Embryonic facial prominence (tissue), 1 donor: ENCODE results near the gene STAG1.
"Not testable (repeated sequence)": the region's sequence is repeated elsewhere in the genome, so short reads cannot be mapped to it uniquely, and the experiment has no call there.

Experiments used
- DNase-seq: peaks from one replicate; pipeline ENCODE4 v3.0.0-alpha.2; 2016; ENCODE audit errors: extremely low spot score

Gene STAG1

DNA sequence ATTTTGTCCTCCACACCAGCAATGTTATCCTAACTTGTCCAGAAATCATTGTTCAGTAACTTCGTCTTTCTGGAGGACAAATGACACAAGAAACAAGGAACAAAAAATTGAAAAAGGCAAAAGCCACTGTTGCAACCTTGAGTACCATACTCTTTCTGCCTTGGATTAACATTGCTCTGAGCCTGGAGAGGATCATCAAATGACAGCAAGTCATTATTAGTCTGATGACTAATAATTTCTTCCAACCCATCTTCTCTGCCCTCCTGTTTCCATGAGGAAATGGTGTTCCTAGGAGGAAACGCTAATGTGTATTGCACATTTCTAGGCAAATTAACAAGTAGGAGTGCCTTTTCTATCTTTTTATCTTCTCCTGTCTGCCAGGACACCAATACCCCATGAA is 348.1 kb downstream of the STAG1 start:
- DNase-seq: no peak

DNA sequence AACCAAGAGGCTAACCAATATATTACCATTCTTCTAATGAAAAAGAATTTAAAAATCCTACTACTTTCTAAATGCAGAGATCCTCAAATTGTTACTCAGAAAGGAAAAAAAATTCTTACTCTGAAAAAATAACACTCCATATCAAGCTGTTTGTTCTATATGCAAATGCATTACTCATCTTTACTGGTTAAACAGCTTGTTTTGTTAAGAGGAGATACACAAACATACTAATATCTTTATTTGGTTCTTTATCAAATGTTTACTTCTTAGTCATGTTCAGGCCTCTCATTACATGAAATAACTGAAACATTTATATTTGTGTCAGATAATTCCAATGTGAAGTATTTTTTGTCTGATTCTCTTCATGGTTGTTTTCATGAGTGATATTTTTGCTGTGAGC is 355.3 kb downstream of the STAG1 start:
- no peak for DNase-seq

DNA sequence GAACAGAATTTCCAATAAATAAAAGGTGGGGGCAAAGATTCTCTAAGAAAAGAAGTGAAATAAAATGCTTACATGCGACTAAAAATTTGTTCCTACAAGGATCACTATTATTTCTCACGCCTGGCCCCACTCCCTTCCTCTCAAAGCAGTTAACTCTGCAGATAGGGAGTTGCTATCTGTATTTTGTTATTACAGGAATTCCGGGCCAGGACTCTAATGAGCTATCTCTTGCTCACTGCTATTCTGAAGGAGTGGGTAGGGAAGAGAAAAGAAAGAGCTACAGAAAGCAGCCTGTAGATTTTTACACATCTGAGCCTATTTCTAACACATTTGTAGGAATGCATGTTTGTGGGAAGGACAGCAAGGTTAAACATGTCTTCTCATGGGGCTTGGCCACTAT is 361.6 kb downstream of the STAG1 start:
- no peak for DNase-seq

DNA sequence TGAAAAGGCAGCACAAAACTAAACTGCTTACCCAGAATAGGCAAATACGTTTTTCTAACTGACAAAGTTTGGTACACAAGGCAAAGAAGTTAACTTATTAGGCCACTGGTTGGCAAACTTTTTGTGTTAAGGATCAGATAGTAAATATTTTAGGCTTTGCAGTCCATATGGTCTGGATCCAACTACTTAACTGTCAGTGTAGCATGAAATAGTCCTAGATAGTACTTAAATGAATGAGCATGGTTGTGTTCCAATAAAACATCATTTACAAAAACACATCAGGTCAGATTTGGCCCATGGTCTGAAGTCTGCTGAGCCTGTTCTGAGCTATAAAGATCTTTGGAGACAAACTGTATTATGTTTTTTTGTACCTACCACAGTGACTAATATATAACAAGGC is 365.1 kb downstream of the STAG1 start:
- no peak for DNase-seq

DNA sequence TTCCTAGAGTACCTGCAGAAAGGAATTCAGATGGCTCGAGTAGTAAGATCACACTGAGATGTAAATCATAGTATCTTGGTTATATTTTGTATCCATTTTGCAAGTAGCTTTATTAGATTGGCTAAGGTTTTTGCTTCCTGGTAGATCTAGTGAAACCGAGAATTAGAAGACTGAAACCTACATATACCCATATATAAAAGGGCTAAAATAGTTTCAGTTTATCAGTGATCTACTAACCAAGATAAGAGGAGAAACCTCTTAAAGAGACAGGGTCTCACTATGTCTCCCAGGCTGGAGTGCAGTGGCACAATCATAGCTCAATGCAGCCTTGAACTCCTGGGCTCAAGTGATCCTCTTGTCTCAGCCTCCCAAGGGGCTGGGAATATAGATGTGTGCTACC is 366.7 kb downstream of the STAG1 start:
- no peak for DNase-seq

DNA sequence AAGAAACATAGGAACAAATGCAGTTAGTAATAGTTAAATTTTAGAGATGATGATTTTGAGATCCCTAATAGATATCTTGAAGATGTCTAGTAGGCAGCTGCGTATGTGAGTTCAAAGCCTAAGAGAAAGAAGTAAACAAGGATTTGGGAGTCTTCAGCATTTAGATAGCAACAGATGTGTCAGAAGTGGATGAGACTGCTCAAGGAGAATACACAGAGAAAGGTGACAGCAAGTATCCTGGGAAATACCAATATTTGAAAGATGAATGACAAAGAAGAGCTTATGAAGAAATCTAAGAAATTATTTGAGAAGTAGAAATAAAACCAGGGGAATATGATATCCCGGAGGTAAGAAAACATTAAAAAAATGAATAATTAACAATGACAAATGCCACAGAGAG is 371.1 kb downstream of the STAG1 start:
- DNase-seq: no peak

DNA sequence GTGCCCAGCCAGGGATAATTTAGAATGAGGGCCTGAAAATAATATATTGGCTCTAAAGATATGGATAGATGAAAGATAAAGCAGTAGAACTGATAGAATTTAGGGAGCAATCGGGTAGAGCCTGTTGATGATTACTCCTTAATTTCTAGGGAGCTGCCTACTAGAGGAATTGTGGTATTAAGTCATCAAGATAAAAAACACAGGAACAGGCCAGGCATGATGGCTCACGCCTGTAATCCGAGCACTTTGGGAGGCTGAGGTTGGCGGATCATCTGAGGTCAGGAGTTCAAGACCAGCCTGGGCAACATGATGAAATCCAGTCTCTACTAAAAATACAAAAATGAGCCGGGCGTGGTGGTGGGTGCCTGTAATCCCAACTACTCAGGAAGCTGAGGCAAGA is 371.6 kb downstream of the STAG1 start:
- DNase-seq: no peak

DNA sequence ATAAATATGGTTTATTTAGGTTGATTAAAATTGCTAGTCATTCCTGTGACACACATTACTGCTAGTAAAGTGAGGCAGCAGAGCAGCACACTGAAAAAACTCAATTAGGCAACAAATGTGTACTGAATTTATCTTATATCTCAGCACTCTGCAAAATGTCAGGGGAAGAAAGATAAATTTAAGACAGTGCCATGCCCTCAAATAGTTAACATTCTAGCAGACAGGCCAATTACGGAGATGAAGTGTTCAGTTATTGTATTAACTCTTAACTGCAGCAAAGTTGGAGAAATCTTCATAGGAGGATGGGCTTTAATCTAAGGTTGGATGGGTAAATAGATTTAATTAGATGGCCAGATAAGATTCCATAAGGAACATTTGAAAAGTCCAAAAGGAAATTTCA is 374.2 kb downstream of the STAG1 start:
- no peak for DNase-seq

DNA sequence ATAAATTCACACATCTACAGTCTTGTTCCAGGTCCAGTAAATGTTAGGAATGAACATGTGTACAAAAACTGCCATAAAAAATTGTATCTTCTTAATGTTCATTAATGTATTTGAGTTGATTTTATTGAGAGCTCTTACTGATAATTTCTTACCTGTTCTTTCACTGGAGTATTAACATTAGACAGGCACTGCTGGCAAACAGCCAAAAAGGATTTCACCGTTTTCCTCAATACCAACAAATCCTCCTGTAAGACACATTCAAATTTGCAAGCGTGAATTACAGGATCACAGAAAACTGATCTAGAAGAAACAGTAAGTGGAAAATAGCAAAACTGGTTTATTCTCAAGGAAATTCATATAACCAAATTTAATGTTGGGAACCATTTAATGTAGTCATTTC is 374.7 kb downstream of the STAG1 start:
- no peak for DNase-seq

DNA sequence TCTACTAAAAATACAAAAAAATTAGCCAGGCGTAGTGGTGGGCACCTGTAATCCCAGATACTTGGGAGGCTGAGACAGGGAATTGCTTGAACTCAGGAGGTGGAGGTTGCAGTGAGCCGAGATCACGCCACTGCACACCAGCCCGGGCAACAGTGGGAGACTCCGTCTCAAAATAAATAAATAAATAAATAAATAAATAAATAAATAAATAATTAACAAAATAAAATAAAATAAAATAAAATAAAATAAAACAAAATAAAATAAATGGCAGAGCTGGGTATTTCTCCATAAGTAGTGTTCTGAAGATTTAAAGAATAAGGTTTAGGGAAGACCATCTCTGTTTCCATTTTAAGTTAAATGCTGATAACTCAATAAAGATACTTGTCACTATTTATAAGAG is 376.4 kb downstream of the STAG1 start:
- not testable (repeated sequence) for DNase-seq

DNA sequence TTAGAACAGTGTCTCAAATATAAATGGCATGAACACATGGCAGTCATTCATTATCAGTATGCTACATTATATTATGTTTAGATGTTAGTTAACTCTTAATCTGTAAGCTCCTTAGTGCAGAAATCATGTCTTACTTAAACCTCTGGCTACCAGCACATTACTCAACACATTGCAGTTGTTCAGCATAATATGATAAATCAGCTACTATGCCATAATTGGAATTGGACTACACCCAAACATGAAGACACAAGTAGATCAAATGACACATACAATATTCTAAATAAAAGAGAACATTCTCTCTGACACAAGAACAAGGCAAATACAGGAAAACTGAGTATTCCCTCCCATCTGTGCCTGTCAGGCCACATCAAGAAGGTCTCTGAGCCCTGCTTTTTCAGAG is 385.9 kb downstream of the STAG1 start:
- DNase-seq: no peak

DNA sequence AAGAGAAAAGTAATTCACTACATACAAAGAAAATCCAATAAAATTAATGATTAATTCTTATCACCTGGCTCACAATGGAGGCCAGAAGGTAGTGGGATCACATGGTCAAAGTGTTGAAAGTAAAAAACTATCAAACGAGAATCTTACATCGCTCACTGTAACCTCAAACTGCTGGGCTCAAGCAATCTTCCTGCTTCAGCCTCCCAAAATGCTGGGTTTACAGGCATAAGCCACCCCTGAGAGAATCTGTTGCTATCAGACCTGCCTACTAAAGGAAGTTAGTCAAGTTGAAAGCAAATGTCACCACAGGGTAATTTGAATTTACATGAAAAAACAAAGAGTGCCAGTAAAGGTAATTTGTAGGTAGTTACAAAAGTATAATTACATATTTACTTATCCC is 398.7 kb downstream of the STAG1 start:
- no peak for DNase-seq

DNA sequence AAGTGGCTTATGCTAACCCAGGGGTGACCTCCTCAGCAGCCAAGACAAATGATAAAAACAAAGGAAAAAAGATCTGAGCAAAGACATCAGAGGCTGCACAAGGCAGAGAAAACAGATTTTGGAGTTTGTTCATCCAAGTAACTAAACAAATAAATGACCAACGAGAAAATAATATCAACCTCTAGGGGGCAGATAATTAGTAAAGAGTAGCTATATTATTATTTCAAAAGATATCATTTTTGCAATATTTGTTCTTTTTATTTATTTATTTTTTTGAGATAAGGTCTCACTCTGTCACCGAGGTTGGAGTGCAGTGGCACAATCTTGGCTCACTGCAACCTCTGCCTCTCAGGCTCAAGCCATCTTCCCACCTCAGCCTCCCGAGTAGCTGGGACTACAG is 400.3 kb downstream of the STAG1 start:
- DNase-seq: no peak

DNA sequence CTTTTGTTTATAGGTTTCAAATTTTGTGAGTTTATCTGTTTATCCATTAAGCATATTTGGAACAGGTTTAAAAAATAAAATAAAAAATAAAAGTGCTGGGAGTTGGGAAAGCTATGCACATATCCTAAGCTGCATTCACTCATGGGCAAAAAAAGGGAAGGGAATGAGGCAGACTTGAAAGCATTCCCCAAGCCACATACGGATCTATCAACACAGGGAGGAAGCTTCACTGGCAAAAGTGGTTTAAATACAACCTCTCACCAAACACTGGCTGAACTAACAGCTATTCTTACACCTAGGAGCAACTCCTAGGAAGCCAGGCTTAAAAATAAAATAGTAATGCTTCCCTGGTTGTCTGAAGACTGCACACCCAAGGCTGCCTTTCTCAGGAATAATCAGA is 400.8 kb downstream of the STAG1 start:
- DNase-seq: no peak

DNA sequence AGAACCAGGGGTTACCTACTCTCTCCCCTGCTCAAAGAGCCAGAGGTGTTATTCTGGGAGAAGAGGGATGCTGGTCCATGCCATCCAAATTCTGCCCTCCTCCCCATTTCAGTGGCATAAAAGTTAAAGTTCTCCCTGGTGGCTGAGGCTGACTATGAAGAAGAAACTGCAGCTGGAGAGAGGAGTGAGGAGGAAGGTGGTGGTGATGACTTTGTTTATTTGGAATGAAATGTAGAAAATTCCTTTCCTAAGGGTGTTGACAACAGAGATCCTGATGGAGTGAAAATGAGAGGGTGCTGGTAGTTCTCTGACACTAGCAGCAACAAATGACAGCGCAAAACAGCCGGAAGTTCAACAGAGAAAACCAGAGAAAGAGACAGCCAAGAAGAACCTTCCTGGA is 401.6 kb downstream of the STAG1 start:
- DNase-seq: no peak

DNA sequence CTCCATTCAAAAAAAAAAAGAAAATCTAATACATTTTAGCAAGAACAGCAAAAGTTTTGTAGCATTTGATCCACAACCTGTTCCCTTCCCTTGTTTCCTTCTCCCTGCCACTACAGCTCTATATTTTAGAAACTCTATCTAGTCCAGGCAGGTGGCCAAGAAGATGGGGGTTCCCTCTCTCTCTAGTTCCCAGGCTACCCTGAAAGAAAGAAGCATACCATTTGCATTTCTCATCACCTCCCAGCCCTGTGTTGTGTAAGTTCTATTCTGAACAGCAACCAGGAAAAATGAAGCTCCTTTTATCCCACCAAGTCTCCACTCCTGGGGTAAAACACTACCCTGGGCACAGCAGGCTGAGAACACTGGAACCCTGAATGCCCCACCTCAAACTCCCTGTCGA is 402.0 kb downstream of the STAG1 start:
- DNase-seq: no peak

DNA sequence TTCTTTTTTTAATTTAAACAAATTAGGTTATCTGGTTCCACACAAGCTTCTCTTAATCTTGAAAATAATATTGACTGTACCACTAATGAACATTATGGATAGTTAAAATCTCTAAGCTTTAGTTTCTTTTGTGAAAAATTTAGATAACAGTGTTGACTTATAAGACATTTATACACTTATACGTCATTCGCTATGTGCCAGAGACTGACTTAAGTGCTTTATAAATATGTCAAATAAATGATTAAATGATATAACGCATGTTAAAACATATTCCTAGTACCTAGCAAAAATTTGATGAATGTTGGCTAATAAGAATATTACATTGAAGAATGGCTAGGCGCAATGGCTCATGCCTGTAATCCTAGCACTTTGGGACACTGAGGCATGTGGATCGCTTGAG is 405.7 kb downstream of the STAG1 start:
- no peak for DNase-seq

DNA sequence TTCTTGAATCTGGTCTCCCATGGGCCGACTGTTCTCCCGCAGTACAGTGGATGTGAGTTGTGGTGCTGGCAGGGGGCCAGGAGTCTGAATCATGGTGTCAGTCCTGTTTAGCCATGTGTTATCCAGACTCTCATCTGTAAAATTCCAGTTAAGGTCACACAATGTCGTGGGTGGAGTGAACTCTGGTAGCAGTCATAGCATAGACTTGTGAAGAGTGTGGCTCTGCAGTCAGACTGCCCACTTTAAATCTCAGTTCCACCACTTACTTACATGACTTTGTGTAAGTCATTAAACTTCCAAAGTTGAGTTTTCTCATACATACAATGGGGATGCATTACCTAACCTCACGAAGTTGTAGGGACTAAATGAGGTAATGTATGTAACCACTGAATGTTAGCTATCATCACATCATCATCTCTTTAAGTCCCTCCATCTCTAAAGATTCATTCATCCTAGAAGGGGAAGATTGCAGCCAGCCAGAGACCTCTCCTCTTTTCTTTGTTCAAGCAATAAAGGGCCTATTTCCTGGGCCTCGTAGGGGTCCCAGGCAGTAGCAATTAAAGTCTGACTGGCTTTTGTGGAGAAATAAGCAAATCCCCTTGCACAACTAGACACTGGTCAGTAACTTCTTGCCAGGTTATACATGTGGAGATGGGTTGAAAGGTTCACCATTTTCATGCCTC is 408.2 kb downstream of the STAG1 start:
- DNase-seq: no peak

DNA sequence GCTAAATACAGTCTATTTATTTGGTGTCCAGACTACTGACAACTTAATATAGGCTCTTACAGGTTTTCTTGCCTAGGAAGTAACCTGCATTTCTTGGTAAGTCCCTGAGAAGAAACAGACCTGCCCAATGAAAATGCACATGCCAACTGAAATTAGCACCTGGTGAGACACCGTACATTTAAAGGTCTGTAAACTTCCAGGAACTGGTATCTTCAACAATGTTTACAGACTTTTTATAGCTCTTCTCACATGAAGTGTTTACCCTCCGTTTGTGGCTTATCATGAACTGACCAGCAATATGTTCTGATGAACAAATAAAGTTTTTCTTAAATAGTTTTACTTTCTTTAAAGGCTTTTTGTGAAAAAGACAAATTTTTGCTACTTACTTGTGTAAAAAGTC is 408.7 kb downstream of the STAG1 start:
- no peak for DNase-seq

DNA sequence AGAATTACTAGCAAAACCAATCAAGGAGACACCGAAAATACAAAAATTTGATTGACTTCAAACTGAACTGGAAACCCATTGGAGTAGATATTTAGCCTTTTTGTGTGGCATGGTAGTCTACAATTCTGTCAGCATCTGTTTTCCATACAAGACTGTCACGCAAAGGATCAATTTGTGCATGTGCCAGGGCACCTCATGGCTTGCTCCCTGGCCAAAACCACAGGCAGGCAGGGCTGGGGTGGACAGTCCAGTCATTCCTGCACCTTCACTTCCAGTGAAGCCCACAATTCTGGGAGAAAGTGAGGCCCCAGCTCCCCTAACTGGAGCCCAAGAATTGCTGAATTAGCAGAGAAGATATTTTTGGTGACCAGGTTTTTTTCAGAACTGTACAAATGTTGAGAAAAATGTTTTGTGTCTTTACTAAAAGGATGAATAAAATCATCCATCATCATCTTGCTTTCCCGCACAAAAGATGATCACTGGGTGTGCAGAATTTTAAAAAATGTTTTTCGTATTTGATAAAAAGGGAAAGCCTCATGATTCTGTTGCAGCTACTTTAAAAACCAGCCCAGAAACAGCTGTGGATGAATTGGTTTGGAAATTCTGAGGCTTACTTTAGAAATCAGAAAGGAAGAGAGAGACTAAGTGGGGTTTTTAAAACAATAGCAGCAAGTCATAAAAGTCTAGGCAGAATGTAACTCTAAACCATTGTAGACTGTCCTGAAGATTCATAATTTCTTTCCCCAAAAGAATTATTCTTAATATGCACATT is 415.7 kb downstream of the STAG1 start:
- no peak for DNase-seq

DNA sequence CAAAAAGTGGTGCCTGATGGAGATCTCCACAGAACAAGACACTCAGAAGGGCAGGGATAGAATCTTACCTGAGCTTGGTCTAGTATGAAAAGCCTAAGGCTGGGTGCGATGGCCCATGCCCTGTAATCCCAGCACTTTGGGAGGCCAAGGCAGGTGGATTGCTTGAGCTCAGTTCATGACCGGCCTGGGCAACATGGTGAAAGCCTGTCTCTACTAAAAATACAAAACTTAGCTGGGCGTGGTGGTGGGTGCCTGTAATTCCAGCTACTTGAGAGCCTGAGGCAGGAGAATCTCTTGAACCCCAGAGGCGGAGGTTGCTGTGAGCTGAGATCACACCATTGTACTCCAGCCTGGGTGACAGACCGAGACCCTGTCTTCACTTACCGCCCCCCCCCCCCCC is 417.5 kb downstream of the STAG1 start:
- not testable (repeated sequence) for DNase-seq

DNA sequence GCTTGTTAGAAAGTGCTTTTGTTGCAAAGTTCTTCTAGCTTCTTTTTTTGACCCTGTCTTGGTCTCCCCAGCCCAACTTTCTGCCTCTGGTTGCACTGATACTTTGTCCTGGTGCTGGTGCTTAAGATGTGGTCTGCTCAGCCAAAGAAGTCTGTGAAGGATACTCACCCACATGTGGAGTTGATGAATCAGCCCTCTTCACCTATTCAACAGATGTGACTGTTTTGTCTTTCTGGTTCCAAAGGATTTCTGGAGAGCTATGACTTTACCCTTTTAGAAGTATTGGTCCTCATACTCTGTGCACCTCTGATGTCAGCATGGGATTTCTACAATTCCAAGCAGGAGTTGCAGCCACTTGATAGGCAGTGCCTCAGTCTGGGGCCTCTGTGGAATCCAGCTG is 418.0 kb downstream of the STAG1 start:
- DNase-seq: no peak

DNA sequence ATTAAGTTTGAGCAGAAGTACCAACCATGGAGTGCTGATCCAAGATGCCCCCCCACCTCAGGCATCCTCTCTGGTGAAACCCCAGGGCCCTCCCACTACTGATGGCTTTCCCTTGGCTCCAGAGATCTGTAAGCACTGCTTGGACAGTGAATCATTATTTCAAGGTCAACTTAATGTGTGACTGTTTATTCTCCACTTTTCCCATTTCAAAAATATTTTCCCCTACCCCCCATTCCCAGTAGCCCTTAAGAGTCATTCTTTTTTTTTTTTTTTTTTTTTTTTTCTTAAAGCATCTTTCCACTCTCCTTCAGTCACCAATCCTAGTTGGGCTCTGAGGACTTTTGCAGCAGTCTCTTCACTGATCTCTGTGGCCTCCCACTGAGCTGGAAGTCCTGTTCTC is 419.4 kb downstream of the STAG1 start:
- DNase-seq: no peak

DNA sequence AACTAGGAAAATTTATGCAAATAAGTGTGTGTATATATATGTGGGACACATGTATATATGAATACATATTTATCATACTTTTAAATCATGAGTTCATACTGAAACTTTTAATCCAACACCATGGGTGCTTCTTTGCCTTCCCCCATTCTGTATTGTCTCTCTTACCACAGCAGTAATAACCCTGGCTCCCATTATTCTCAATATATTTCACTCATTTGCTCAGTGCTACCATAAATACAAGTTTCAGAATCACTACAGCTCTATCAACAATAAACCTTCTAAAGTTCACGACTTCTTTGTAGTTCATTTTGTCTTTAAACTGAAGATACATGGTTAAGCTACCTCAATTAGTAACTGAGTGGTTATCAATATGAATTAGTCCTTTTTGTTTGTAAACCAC is 419.9 kb downstream of the STAG1 start:
- no peak for DNase-seq
